HepG2 (cell line): Measurements from ENCODE around the gene ZBTB4. TPM values are rescaled to one million over a fixed set of nuclear protein-coding genes. Genes with fewer than 3 reads are reported as not detected.
A peak's percentile ranks its signal among the peaks of the same experiment; 100 is the strongest.

Source experiments
- ARNT2 ChIP-seq: sonication (generic); formaldehyde crosslinking; IDR thresholded peaks from 2 replicates; pipeline ENCODE4 v1.8.0; 2022; ENCODE audit warnings: mild to moderate bottlenecking, low read depth, missing genetic modification reagents, moderate library complexity
- CHD2 ChIP-seq: IDR thresholded peaks from 2 replicates; pipeline ENCODE4 v1.6.1; 2011; ENCODE audit warnings: low read depth, low read length, improper control_type of control experiment
- HMGXB4 ChIP-seq, 2 experiments: sonication (generic) in 1 of 2; formaldehyde crosslinking in 1 of 2; IDR thresholded peaks; 2 replicates each; pipeline versions ENCODE4 v1.4.0 to v1.6.1; 2018 to 2020; ENCODE audit warnings: missing genetic modification reagents in 2 of 2, borderline replicate concordance in 1 of 2, low read depth in 1 of 2, mild to moderate bottlenecking in 1 of 2, missing biosample characterization in 1 of 2
- JUNB ChIP-seq: sonication (generic); formaldehyde crosslinking; IDR thresholded peaks from 2 replicates; pipeline ENCODE4 v1.8.0; 2022; ENCODE audit warnings: missing genetic modification reagents, mild to moderate bottlenecking, borderline replicate concordance
- KLF6 ChIP-seq: IDR thresholded peaks from 2 replicates; pipeline ENCODE4 v1.8.0; 2016; ENCODE audit warnings: missing biosample characterization, missing genetic modification reagents
- MED8 ChIP-seq: sonication (generic); formaldehyde crosslinking; IDR thresholded peaks from 2 replicates; pipeline ENCODE4 v1.8.1; 2023; ENCODE audit warnings: mild to moderate bottlenecking, missing genetic modification reagents; ENCODE audit not compliant: insufficient replicate concordance
- MYPOP ChIP-seq: sonication (generic); formaldehyde crosslinking; IDR thresholded peaks from 2 replicates; pipeline ENCODE4 v1.8.1; 2023; ENCODE audit warnings: mild to moderate bottlenecking, moderate library complexity, missing genetic modification reagents
- SALL2 ChIP-seq: sonication (generic); formaldehyde crosslinking; IDR thresholded peaks from 2 replicates; pipeline ENCODE4 v1.8.1; 2023; ENCODE audit warnings: mild to moderate bottlenecking, missing genetic modification reagents, inconsistent platforms
- TFDP2 ChIP-seq: sonication (generic); formaldehyde crosslinking; IDR thresholded peaks from 2 replicates; pipeline ENCODE4 v1.4.0; 2020; ENCODE audit warnings: missing genetic modification reagents
- UBTF ChIP-seq: sonication (generic); formaldehyde crosslinking; IDR thresholded peaks from 2 replicates; pipeline ENCODE4 v1.4.0; 2020; ENCODE audit warnings: mild to moderate bottlenecking, missing genetic modification reagents
- YEATS4 ChIP-seq: sonication (generic); formaldehyde crosslinking; IDR thresholded peaks from 2 replicates; pipeline ENCODE4 v1.4.0; 2020; ENCODE audit warnings: missing genetic modification reagents, borderline replicate concordance
- YY1 ChIP-seq: IDR thresholded peaks from 2 replicates; pipeline ENCODE4 v1.6.1; 2011; ENCODE audit warnings: low read length, low read depth, moderate library complexity, mild to moderate bottlenecking; ENCODE audit not compliant: insufficient read depth, insufficient replicate concordance
- ZNF484 ChIP-seq: sonication (generic); formaldehyde crosslinking; IDR thresholded peaks from 2 replicates; pipeline ENCODE4 v1.5.1; 2020; ENCODE audit warnings: mild to moderate bottlenecking, low read depth, missing genetic modification reagents, borderline replicate concordance
- ZNF574 ChIP-seq: sonication (generic); formaldehyde crosslinking; IDR thresholded peaks from 2 replicates; pipeline ENCODE4 v1.4.0; 2020; ENCODE audit warnings: missing genetic modification reagents
- ZSCAN12 ChIP-seq: sonication (generic); formaldehyde crosslinking; IDR thresholded peaks from 2 replicates; pipeline ENCODE4 v1.9.0; 2021; ENCODE audit warnings: mild to moderate bottlenecking, missing genetic modification reagents
- polyA plus RNA-seq, 8 experiments: library from polyadenylated mRNA; depleted of rRNA in 3 of 8; stranded (reverse) in 7 of 8; unstranded in 1 of 8; fragments of >200 nt; fragmentation: Illumina TruSeq in 4 of 8; extraction: Trizol in 4 of 8; gene quantifications; 2 replicates each; pipeline versions ENCODE4 v1.2.1 to v1.2.3, GENCODE V29; 2011 to 2016; ENCODE audit warnings: low read depth in 4 of 8, missing spikeins in 1 of 8, mixed read lengths in 1 of 8; ENCODE audit not compliant: insufficient read depth in 1 of 8
- total RNA-seq, 5 experiments: library from RNA; depleted of rRNA; stranded (reverse); fragments of >200 nt; fragmentation: Illumina TruSeq; extraction: Trizol; gene quantifications; 2 replicates each; pipeline ENCODE4 v1.2.3, GENCODE V29; 2016; ENCODE audit warnings: low read depth in 1 of 5

The ZBTB4 gene
- total and polyA plus RNA-seq, 2 of the 13 experiments (the other 11 are each of a cell fraction or from before 2014, with no cell fraction given), result 4.3 to 7.4 TPM

- TF ChIP-seq HMGXB4 (CRISPR knock-in tag; IDR thresholded peaks at IDR 0.05; ENCODE audit: borderline replicate concordance in 1 of 2, low read depth in 1 of 2) (peak; percentile 76 to 81), ZNF484 (CRISPR knock-in tag) (no peak), ZNF574 (CRISPR knock-in tag) (0 out of 2 replicates have a peak, but pooled peaks have one; percentile 25), UBTF (CRISPR knock-in tag) (peak; percentile 41; the same call in 1 of the 2 replicates), MYPOP (CRISPR knock-in tag) (peak; percentile 90), YY1 (peak; percentile 55), ARNT2 (CRISPR knock-in tag) (0 out of 2 replicates have a peak, but pooled peaks have one; percentile 32), TFDP2 (CRISPR knock-in tag) (0 out of 2 replicates have a peak, but pooled peaks have one; percentile 40), MED8 (CRISPR knock-in tag) (no peak), KLF6 (CRISPR knock-in tag) (0 out of 2 replicates have a peak, but pooled peaks have one; percentile 26), YEATS4 (CRISPR knock-in tag) (0 out of 2 replicates have a peak, but pooled peaks have one; percentile 9), CHD2 (no peak), JUNB (CRISPR knock-in tag) (no peak), ZSCAN12 (CRISPR knock-in tag) (0 out of 2 replicates have a peak, but pooled peaks have one; percentile 54), SALL2 (no peak)
Observed at GRCh38 chr17:7436556-7437368, 42.7 kb downstream of the ZBTB4 start (continued).
